Activated CD8-positive, alpha-beta memory T cell treated with anti-CD3 and anti-CD28 coated beads for 36 hours (primary cell): ENCODE data around the gene TTYH1. TPM values are rescaled to one million over a fixed set of nuclear protein-coding genes. Genes with fewer than 3 reads are reported as not detected.

ENCODE experiments used
- CTCF ChIA-PET: fragments of 350-600 bp; sonication (Branson Sonifier 250); formaldehyde crosslinking; loops from one replicate; lab custom pipeline; 2021; ENCODE audit warnings: antibody characterized with exemption; lab: Charles Lee
- POLR2A ChIA-PET: fragments of 350-600 bp; sonication (Branson Sonifier 250); formaldehyde crosslinking; loops from one replicate; lab custom pipeline; 2021; ENCODE audit warnings: antibody characterized with exemption; lab: Charles Lee
- total RNA-seq, 2 experiments: library from RNA; stranded (reverse); gene quantifications; one replicate each; pipeline ENCODE4 v1.2.3, GENCODE V29; 2021

The TTYH1 gene
- total RNA-seq, 2 experiments from 2014 or later, result 0.21 TPM; not detected in 1

- ChIA-PET POLR2A (no interaction called here), CTCF (interaction anchor here (1.1 to 4.8 kb wide), 2 partner anchors 33 to 64 kb away, joined by 3 to 60 read pairs; no protein-coding TSS in a partner anchor)
Observed at GRCh38 chr19:54389553-54389952, 25.7 kb upstream of the TTYH1 start.

GRCh38 chr19:54390942-54391577, 24.2 kb upstream of the TTYH1 start:
- POLR2A ChIA-PET, result no interaction called here

GRCh38 chr19:54391589-54392061, 23.6 kb upstream of the TTYH1 start:
- ChIA-PET CTCF (interaction anchor here (0.6 to 4.8 kb wide), 22 partner anchors 9 to 125 kb away, joined by 3 to 60 read pairs (median 4); partner anchors contain the start of genes LAIR1 and TTYH1), POLR2A (no interaction called here)

More at GRCh38 chr19:54390942-54391577, 24.2 kb upstream of the TTYH1 start:
- CTCF ChIA-PET, result interaction anchor here (0.6 to 4.8 kb wide), 23 partner anchors 9 to 124 kb away, joined by 3 to 60 read pairs (median 4); partner anchors contain the start of genes LAIR1 and TTYH1

GRCh38 chr19:54392105-54392504, 23.2 kb upstream of the TTYH1 start:
- ChIA-PET POLR2A (no interaction called here), CTCF (interaction anchor here (0.6 to 4.8 kb wide), 11 partner anchors 10 to 95 kb away, joined by 3 to 60 read pairs (median 5); no protein-coding TSS in a partner anchor)

- ChIA-PET CTCF (interaction anchor here (1.4 kb wide), 1 partner anchor 128 kb away, joined by 3 read pairs; no protein-coding TSS in a partner anchor), POLR2A (no interaction called here)
Observed at GRCh38 chr19:54393381-54393780, 21.9 kb upstream of the TTYH1 start.

GRCh38 chr19:54395685-54396084, 19.6 kb upstream of the TTYH1 start:
- ChIA-PET POLR2A (no interaction called here), CTCF (interaction anchor here (0.7 kb wide), 2 partner anchors 14 to 42 kb away, joined by 3 to 4 read pairs; no protein-coding TSS in a partner anchor)

- ChIA-PET POLR2A (no interaction called here), CTCF (interaction anchor here (0.6 to 1.0 kb wide), 2 partner anchors 34 to 49 kb away, joined by 3 to 5 read pairs; no protein-coding TSS in a partner anchor)
Observed at GRCh38 chr19:54399189-54399588, 16.1 kb upstream of the TTYH1 start.

GRCh38 chr19:54400913-54401312, 14.4 kb upstream of the TTYH1 start:
- ChIA-PET CTCF (no interaction called here), POLR2A (no interaction called here)

- CTCF ChIA-PET, result interaction anchor here (1.7 kb wide), 1 partner anchor 12 kb away, joined by 4 read pairs; no protein-coding TSS in a partner anchor
- POLR2A ChIA-PET, result no interaction called here
Observed at GRCh38 chr19:54403054-54403453, 12.2 kb upstream of the TTYH1 start.

GRCh38 chr19:54405628-54406027, 9.6 kb upstream of the TTYH1 start:
- CTCF ChIA-PET, result no interaction called here
- POLR2A ChIA-PET, result no interaction called here

GRCh38 chr19:54407780-54408179, 7.5 kb upstream of the TTYH1 start:
- ChIA-PET CTCF (no interaction called here), POLR2A (no interaction called here)

- CTCF ChIA-PET, result interaction anchor here (0.7 kb wide), 1 partner anchor 18 kb away, joined by 3 read pairs; no protein-coding TSS in a partner anchor
- POLR2A ChIA-PET, result no interaction called here
Observed at GRCh38 chr19:54408456-54409026, 6.7 kb upstream of the TTYH1 start.

- POLR2A ChIA-PET, result no interaction called here
Observed at GRCh38 chr19:54411033-54411432, 4.2 kb upstream of the TTYH1 start.

GRCh38 chr19:54412877-54413276, 2.4 kb upstream of the TTYH1 start:
- ChIA-PET CTCF (no interaction called here), POLR2A (no interaction called here)

More at GRCh38 chr19:54411033-54411432, 4.2 kb upstream of the TTYH1 start:
- CTCF ChIA-PET, result no interaction called here

GRCh38 chr19:54414156-54414555, 1.1 kb upstream of the TTYH1 start:
- CTCF ChIA-PET, result no interaction called here
- POLR2A ChIA-PET, result no interaction called here

- ChIA-PET CTCF (interaction anchor here (0.5 to 1.3 kb wide), 3 partner anchors 20 to 66 kb away, joined by 3 to 4 read pairs (median 3); no protein-coding TSS in a partner anchor), POLR2A (interaction anchor here (0.6 to 1.3 kb wide), 2 partner anchors 11 to 17 kb away, joined by 4 to 5 read pairs; no protein-coding TSS in a partner anchor)
Observed at GRCh38 chr19:54415901-54416673, 823 bp downstream of the TTYH1 start.

GRCh38 chr19:54416695-54417491, 1.6 kb downstream of the TTYH1 start:
- ChIA-PET POLR2A (interaction anchor here (0.6 to 1.3 kb wide), 2 partner anchors 10 to 16 kb away, joined by 4 to 5 read pairs; no protein-coding TSS in a partner anchor), CTCF (no interaction called here)
